ENCODE data around the gene HIGD1C.

DNA sequence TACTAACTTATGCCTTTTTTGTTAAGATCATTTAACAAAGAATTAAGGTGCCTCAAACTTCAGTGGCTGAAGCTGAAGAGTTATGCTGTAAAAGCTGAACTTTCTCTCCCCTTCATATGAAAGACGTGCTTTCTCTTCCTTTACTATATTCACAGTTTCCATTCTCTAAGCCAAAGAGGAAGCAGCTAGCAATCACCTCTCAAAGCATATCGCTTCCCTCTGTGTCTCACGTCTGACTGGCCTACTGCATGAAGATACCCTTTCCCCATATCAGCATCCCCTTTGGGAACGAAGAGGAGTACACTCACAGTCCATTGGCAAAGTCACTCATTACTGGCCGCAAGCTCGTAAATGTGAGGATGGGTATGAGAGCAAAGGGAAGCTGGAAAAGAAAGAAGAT lies 38.9 kb downstream of the HIGD1C start:
- no peak for TF ChIP-seq POLR2A (IDR thresholded peaks at IDR 0.05)
- no peak for TF ChIP-seq CTCF (IDR thresholded peaks at IDR 0.05)
